ENCODE measurements around the gene EFNB1.
A peak's percentile ranks its signal among the peaks of the same experiment; 100 is the strongest.

Gene EFNB1

DNA sequence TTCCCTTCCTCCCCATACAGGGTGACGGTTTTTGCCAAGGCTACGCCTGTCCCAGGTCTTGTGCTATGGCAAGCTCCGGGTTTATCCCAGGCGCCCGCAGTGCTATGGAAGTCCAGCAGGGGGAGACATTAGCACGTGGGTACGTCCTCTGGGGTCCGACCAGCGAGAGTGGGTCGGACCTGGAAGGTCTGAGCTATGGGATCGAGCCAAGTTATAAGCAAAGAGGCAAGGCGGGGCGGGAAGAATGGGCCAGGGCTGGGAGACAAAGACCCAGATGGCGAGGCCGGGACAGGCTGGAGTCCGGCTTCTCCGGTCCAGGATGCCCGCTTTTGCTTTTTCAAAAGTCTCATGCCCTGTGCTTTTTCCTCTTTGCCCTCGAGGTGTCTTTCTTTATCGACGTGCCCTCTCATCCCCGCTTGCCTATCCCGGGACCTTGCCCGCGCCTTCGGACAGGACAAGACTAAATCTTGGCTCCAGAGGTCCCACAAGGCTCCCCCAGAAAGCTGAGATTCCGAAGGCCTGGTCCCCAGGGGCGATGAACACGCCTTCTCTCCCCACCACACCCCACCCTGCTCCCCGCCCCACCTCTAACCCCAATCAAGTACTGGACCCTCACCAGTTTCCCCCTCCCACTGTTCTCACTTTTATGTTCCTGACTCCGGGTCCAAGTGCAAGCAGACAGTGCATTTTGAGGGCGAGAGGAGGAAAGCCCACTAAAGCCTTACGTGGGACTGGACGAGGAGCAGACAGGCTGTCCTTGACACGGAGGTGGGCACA, 785 bp upstream of the EFNB1 start:
- peak; percentile 52 for DNase-seq

DNA sequence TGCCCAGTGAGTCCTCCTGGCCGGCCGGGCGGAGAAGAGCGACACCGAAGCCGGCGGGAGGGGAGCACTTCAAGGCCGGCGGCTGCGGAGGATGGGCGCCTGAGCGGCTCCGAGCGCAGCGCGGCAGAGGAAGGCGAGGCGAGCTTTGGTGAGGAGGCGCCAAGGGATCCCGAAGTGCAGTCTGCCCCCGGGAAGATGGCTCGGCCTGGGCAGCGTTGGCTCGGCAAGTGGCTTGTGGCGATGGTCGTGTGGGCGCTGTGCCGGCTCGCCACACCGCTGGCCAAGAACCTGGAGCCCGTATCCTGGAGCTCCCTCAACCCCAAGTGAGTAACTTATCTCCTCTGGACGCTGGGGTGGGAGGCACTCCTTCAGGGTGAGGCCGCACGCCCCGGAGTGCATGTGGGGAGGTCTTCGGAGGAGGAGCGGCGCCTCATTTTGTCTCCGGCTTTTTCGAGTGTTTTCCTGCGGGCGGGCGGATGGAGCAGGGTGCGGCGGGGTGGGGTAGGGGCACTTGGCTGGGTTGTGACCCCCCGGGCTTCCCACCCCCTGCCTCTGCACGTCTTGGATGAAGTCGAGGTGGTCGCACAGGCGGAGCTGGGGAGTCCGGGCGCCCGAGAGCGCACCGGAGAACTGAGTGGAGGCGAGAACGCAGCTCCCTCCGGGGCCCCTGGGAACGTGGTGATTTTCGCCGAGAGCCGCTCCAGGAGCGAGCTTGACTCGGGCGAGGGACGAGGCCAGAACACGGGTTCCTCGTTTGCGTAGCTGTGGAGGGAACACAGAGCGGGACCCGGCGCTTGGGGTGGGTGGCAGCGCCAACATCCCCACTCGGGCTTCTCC, 979 bp downstream of the EFNB1 start:
- no peak for DNase-seq

DNA sequence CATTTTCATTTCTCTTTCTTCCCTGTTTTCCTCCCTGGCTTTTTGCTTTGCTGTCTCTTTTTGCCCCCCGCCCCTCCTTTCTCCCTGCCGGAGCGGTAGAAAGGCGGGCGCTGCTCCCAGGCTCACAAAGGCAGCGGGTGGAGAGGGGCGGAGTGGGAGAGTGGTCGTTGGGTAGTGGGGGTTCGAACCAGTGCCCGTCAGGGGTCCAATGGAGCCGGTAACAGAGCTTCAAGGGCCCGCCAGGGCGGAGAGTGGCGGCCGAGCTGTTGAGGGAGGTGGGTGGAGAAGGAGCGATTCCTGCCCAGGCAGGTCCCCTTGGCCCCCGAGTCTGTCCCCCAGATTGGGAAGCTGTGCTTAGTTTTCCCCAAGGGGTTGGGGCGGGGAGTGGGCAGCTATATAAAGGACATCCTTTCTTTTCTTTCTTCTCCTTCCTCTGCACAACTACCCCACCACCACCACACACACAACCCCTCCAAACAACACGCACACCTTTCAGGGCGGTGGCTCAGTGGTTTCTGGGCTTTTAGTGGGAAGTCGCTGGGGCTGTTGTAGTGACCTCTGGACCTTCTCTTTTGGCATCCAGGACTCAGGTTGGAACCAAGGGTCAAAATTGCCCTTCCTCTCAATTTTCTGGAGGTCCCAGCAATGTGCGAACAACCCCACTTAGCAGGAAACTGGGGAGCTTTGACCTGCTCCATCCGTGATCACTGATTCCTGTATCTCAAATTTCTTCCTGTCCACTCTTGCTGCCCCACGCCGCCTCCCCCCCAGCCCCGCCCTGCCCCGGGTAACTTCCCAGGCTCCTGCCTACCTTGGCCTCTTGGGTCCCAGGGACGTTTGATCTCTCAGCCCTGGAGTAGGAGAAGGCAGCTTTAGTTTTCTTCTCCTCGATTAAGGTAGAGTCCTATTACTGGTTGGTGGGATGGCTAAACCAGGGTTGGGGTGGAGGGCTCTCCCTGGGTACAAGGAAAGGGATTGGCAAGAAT, 1.9 kb downstream of the EFNB1 start:
- DNase-seq = no peak

DNA sequence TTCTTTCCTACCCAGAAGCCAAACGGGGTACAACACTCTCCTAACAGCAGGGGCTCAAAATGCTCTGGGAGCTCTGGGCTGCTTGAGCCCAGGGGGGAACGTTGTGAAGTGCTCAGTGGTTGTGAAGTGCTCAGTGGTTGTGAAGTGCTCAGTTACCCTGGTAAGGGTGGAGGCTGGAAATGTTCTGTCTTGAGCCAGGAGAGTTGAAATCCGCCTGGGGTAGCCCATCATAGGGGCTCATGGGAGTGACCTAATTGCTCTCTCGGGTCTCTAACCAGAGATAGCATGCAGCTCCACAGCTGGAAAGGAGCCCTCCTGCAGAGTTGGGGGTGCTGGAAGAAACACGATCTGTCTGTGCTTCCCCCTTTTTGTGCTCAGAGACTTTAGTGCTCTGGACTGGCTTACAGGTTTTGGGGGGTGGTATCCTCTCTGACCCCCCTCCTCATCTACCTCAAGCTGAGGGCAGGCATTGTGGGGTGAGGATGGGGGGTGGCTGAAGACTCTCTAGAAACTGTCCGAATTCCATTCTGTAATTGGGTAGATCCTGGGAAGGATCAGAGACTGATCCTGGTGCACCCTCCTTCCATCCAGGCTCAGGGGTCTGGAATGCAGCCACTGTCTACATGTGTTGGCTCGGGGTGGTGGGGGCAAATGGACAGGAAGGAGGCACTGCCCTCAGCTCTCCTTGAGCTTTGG, 2.7 kb downstream of the EFNB1 start:
- no peak for DNase-seq

DNA sequence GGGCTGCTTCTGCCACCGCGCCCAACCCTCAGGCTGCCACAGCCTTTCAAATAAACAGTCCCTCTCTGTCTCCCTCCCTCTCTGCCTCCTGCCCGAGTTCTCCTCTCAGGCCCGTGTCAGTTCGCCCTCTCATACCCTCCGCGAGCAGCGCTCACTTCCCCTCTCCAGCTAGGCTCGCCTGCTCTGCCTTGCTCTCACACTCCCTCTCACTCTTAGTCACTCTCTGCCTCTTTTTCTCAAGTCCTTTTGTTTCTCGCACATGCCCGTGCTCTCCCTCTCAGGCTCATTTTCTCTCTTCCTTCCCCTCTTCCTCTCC, 3.2 kb downstream of the EFNB1 start:
- no peak for DNase-seq

DNA sequence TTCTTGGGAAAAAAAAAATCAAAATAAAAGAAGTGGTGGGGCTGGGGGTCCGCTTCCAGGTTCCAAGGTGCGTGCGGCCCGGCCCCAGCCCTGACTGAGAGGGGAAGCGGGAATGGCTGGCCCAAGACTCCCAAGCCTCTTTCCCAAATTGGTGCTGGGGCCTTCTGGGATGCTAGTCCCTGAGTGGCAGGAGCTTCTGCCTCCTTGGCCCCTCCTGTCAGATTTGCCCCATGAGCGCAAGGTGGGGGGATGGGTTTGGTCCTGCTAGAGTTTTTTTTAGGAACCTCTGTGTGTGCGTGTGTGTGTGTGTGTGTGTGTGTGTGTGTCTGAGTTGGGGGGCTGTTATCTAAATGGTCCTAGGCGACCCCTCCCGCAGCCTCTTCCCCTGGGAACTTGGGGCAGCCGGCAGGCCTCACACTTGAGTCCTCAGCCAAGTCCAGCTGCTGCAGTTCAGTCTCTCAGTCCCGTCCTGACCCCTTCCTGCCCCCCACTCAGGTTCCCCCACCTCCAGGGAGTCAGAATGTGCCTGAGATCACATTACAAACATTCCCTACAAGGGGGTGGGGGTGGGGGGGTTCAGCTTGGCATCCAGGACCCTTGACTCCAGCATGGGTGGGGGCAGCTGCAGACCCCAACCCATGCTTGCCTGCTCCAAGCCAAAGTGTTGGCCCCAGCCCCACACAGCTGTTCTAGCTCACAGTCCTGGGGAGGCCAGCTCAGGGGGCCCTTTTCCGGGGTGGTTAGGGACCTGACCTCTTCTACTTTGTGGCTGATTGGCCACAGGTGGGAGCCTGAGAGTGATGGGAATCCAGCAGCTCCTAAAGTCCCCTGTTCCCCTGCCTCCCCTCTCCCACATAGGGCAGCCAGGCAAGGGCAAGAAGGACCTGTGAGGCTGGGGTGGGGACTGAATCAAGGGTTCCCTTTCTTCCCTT, 4.0 kb downstream of the EFNB1 start:
- DNase-seq = no peak

DNA sequence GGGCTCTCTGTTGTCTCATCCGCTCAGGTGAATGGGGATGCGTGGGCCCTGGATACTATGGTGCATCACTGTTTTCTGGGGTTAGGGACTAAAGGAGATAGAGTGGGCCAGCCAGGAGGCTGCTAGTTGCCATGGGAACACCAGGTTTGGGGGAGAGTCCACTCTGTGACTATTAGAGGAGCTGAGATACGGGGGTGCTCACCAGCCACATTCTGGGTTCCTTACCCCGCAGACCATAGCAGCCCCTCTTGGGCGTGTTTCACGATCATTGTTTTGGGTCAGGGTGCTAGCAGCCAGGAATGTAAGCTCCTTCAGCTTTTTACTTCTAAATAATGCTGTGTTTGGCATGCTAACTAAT, 4.6 kb downstream of the EFNB1 start:
- DNase-seq = no peak

DNA sequence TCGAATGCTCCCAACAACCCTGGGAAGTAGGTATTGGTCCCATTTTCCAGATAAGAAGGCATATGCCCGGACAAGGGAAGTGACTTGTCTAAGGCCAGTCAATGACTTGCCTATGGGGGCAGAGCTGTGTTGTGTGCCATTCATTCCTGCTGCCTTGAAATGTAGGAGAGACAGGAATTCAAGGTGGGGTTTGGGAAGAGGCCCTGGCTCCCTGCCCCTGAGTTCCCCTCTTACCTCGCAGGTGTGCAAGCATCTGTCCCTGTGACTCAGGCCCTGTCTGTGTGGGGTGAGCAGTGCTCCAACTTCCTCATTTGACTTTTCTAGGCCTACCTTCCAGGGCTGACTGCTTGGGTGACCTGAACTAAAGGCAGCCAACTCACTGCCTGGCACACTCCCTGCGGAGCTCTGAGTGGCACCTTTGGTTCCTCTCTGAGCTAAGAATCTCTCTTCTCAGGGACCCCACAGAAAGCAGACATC, 5.1 kb downstream of the EFNB1 start:
- no peak for DNase-seq

DNA sequence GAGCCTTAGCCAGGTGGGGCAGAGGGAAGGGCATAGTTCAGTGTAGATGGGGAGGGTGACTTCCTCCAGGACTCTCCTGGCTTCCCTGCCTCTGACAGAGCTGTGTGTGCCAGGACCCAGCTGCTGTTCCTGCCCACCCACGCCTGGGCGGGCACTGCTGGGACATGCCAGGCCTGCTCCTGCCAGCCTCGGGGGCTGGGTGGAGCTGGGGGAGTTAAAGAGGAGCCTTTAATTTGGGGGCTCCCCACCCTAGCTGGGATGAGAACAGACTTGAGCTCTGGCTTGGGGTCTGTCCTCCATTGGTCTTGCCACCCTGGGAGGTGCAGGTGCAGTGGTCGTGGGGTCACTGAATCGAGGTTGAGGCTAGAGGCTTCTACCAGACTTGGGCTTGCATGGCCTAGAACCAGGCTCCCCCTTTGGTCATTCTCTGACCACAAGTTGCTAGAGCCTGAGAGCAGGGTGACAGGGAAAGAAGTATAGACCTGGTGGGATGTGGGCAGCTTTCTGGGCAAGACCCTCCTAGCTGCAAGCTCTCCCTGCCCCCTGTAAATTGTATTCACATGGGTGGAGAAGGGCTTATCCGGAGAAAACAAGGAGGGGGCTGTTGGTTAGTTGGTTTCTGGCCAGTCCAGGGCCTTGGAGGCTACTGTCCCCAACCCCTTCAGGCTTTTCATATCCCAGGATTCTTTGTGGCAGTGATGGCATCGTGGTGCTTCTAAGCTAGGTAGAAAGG, 5.7 kb downstream of the EFNB1 start:
- no peak for DNase-seq

DNA sequence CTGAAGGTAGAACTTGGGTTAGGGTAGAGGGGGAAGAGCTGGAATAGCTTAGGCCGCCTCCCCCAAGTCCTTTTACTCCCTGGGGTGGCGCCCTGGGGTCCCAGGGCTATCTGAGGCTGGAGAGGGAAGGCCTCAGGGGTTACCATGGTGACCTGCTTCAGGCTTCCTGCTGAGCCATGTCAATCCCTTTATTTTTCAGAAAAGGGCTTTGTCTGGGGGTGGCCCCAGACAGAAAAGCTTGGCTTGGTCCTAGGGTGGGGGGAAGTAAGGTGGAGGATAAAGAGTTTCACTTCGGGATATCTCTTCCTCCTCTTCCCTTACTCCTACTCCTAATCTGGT, 6.3 kb downstream of the EFNB1 start:
- DNase-seq = no peak

DNA sequence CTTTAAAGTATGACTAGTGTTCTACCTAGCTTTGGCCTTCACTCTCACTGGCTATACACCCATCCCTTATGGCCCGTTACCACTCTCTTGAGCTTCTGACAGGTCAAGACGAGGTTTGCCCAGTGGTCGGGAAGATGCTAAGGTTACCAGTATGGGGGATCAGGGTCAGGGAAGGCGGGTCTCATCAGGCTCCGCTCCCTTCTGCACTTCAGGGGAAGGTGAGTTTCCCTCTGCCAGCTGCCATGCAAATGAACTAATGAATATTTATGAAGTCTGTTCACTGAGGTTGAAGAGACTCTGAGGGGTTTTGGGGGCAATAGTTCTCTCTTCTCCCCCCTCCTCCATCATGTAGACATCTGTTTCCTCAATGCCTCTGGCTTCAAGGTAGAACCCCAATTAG, 6.6 kb downstream of the EFNB1 start:
- DNase-seq = no peak

DNA sequence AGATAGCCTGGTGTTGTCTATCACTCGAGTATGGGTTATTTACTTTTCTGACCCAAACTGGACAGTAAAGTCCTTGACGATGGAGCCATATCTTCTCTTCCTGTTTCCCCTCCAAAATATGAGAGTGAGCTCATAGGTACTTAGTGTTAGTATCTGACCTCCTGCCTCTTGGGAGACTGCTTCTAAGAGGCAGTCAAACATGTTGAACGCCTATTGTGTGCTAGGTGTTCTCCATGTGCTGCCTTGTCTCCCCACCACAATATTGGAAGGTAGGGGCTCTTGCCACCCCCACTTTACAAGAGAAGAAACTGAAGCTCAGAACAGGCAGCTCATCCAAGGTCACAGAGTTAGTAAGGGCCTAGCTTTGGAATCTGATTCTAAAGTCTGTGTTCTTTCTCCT, 8.3 kb downstream of the EFNB1 start:
- DNase-seq = no peak

DNA sequence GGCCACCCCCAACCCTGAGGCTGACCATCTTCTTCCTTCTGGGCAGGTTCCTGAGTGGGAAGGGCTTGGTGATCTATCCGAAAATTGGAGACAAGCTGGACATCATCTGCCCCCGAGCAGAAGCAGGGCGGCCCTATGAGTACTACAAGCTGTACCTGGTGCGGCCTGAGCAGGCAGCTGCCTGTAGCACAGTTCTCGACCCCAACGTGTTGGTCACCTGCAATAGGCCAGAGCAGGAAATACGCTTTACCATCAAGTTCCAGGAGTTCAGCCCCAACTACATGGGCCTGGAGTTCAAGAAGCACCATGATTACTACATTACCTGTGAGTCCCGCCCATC, 9.7 kb downstream of the EFNB1 start:
- no peak for DNase-seq

DNA sequence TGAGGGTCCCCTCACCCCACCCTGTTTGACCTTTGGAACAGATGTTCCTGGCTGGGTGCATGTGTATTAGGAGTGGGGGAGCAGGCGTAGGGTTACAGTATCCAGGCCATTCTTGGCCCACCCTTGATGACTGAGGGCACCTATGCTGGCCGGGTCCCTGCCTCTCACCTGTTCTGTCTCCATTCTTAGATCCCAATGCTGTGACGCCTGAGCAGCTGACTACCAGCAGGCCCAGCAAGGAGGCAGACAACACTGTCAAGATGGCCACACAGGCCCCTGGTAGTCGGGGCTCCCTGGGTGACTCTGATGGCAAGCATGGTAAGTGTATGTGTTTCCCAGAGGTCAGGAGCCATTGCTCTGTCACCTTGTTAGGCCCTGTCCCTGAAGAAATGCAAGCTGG, 10.9 kb downstream of the EFNB1 start:
- no peak for DNase-seq

DNA sequence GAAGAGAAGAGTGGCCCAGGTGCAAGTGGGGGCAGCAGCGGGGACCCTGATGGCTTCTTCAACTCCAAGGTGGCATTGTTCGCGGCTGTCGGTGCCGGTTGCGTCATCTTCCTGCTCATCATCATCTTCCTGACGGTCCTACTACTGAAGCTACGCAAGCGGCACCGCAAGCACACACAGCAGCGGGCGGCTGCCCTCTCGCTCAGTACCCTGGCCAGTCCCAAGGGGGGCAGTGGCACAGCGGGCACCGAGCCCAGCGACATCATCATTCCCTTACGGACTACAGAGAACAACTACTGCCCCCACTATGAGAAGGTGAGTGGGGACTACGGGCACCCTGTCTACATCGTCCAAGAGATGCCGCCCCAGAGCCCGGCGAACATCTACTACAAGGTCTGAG, 11.4 kb downstream of the EFNB1 start:
- no peak for DNase-seq

DNA sequence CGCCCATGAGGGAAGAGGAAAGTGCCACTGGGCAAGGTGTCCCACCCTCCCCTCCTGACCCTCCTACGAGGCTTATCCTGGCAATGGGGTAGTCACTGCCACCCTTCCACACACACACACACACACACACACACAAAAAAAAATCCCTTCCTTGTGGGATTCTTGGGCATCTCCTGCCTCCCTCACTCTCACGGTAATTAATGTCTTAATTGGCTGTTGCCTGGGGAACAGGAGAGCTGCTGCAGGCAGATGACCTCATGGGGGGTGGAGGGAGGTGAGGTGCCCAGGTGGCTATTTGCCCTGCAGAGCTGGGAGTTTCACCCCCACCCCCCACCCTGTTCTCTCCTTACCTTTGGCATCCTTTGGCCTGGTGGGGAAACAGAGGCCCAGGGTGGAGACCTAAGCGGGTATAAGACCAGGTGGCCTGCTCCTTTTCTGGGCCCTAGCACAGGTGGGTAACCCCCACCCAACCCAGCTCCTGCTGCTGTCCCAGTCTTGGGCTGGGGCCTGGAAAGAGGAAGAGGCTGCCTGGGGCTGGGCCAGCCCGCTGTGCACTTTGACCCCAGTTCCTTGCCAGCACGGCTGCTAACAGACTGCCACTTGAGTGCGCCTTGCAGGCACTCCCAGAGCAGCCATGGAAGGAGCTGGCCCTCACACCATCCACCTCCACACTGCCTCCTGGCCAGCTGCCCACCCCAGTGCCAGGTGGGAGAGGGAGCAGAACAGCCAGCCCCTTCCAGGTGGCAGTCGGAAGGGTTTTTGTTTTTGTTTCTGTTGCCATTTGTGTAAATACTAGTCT, 12.6 kb downstream of the EFNB1 start:
- DNase-seq = peak; percentile 9

DNA sequence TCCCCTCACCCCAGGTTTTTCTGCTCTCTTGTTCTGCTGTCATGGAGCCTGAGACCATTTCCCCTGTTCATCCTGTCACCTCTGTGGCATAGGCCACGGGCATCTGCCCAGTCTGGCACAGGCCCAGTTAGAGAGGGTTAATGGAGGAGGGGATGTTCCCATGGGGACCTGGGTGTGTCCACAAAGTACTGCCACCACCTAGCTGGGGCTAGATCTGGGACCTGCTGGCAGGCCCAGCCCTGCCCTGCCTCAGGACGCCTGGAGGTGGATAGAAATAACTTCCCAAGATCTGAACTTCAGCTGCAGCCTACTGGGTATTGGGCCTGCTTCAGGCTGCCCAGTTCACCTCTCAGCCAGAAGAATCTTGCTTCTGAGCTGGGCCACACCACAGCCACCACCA, 13.5 kb downstream of the EFNB1 start:
- no peak for DNase-seq

DNA sequence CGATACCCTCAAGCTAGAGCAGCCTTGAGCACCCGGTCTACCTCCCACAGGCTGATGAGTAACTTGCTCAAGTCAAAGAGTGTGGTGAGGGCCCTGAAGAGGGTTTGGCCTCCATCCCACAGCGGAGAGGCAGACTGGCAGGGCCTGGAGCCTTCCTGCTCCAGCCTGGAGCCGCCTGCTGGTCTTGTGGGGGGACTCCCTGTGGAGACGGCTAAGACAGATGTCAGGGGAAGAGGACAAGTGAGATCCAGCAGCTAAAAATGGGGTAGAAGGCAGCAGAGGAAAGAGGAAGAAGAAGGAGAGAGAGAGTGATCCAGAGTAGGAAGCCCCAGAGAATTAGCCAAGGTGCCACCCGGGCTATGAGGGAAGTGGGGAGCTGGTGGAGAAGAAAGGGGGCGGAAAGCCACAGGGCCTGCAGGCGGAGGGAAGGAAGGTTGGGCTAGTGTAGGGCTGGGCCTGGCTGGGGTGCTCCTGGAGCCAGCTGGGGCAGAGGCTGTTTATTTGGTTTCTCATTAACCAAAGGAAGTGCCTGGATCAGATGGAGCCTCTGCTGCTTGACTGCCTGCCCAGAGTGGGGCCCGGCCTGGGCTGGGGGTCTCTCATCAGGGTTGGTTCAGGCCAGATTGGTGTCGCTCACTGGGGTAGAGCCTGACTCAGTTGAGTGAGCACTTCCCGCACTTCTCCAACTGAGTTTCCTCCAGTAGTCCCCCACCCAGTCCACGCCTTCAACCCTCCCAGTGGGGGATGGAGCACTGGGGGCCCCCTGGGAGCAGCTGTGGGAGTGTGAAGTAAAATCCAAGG, 14.2 kb downstream of the EFNB1 start:
- no peak for DNase-seq

DNA sequence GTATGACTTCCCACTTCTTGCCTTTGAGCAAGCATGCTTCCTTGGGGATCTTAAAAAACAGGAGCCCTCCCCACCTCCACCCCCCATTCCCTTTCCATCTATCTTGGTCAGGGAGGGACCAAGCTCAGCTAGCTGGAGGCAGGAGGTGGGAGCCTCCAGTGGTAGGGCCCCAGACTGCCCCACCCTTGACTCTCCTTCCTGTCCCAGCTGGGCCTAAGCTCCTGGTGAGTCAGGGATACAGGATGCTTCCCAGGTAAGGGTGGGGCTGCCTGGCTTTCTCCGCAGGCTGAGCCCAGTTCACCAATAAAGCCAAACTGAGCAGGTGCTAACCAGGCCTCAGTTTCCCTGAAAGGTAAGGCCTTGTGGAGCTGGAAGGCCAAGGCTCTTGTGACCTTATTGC, 15.2 kb downstream of the EFNB1 start:
- no peak for DNase-seq
